ENCODE results near the gene FILIP1L. TPM values are rescaled to one million over a fixed set of nuclear protein-coding genes. Genes with fewer than 3 reads are reported as not detected.

Gene FILIP1L
- total and polyA plus RNA-seq, 2 of the 13 experiments (the other 11 are each of a cell fraction or from before 2014, with no cell fraction given) = 8.1 to 187 TPM

DNA sequence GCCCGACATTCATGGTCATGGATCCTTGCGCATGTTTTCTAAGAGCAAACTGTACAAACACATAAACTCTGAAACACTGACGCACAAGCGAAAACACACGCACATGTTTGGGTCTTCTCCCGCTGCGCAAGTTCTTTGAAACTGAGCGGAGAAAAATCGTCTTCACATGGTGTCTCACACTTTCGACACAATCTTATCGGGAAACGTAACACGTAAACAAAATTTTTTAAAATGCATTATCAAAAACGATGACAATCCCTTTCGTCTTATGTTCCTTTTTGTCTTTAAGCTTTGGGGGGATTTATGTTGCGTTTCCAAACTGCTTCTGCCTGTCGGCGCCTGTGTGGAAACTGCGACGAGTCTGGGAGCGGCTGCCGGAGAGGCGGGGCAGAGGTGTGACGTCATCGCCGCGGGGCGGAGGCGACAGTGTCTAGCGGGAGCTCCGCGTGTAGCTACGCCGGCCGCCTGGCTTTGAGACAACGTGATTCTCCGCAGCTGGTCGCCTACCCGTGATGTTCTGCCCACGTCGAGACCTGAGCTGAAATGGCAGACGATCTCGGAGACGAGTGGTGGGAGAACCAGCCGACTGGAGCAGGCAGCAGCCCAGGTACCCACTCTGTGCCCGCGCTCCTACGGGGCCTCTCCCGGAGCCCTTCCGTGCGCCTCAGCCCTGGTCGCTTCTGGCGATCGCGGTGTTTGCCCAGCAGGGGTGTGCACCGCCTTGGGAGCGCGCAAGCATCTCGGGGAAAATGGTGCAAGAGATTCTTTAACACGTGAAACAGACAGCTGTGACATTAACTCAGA, 296.7 kb downstream of the FILIP1L start, which contains the start of gene CMSS1 (continued):
- TF ChIP-seq, protein P1, sequence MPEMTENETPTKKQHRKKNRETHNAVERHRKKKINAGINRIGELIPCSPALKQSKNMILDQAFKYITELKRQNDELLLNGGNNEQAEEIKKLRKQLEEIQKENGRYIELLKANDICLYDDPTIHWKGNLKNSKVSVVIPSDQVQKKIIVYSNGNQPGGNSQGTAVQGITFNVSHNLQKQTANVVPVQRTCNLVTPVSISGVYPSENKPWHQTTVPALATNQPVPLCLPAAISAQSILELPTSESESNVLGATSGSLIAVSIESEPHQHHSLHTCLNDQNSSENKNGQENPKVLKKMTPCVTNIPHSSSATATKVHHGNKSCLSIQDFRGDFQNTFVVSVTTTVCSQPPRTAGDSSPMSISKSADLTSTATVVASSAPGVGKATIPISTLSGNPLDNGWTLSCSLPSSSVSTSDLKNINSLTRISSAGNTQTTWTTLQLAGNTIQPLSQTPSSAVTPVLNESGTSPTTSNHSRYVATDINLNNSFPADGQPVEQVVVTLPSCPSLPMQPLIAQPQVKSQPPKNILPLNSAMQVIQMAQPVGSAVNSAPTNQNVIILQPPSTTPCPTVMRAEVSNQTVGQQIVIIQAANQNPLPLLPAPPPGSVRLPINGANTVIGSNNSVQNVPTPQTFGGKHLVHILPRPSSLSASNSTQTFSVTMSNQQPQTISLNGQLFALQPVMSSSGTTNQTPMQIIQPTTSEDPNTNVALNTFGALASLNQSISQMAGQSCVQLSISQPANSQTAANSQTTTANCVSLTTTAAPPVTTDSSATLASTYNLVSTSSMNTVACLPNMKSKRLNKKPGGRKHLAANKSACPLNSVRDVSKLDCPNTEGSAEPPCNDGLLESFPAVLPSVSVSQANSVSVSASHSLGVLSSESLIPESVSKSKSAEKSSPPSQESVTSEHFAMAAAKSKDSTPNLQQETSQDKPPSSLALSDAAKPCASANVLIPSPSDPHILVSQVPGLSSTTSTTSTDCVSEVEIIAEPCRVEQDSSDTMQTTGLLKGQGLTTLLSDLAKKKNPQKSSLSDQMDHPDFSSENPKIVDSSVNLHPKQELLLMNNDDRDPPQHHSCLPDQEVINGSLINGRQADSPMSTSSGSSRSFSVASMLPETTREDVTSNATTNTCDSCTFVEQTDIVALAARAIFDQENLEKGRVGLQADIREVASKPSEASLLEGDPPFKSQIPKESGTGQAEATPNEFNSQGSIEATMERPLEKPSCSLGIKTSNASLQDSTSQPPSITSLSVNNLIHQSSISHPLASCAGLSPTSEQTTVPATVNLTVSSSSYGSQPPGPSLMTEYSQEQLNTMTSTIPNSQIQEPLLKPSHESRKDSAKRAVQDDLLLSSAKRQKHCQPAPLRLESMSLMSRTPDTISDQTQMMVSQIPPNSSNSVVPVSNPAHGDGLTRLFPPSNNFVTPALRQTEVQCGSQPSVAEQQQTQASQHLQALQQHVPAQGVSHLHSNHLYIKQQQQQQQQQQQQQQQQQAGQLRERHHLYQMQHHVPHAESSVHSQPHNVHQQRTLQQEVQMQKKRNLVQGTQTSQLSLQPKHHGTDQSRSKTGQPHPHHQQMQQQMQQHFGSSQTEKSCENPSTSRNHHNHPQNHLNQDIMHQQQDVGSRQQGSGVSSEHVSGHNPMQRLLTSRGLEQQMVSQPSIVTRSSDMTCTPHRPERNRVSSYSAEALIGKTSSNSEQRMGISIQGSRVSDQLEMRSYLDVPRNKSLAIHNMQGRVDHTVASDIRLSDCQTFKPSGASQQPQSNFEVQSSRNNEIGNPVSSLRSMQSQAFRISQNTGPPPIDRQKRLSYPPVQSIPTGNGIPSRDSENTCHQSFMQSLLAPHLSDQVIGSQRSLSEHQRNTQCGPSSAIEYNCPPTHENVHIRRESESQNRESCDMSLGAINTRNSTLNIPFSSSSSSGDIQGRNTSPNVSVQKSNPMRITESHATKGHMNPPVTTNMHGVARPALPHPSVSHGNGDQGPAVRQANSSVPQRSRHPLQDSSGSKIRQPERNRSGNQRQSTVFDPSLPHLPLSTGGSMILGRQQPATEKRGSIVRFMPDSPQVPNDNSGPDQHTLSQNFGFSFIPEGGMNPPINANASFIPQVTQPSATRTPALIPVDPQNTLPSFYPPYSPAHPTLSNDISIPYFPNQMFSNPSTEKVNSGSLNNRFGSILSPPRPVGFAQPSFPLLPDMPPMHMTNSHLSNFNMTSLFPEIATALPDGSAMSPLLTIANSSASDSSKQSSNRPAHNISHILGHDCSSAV (CRISPR knock-in tag; IDR thresholded peaks at IDR 0.05; ENCODE audit: borderline replicate concordance) = no peak
- TF ChIP-seq ZFP37 (CRISPR knock-in tag; IDR thresholded peaks at IDR 0.05; ENCODE audit: borderline replicate concordance) (no peak), MAZ (IDR thresholded peaks at IDR 0.05; ENCODE audit: borderline replicate concordance, low read depth, low read length) (no peak), MAZ (CRISPR knock-in tag; IDR thresholded peaks at IDR 0.05; ENCODE audit: low read depth) (no peak), ZFP62 (CRISPR knock-in tag; IDR thresholded peaks at IDR 0.05) (no peak), ZNF354B (CRISPR knock-in tag; IDR thresholded peaks at IDR 0.05) (no peak), ZKSCAN1 (IDR thresholded peaks at IDR 0.05; ENCODE audit: low read length) (no peak), CTCF (CRISPR knock-in tag; IDR thresholded peaks at IDR 0.05) (no peak), ZNF672 (CRISPR knock-in tag; IDR thresholded peaks at IDR 0.05) (no peak), ZNF879 (CRISPR knock-in tag; IDR thresholded peaks at IDR 0.05) (no peak; the same call in 1 of the 2 replicates), ZNF136 (CRISPR knock-in tag; IDR thresholded peaks at IDR 0.05; ENCODE audit: low read depth) (no peak), HMGA1 (CRISPR knock-in tag; conservative IDR thresholded peaks at IDR 0.05) (no peak), ZSCAN25 (CRISPR knock-in tag; IDR thresholded peaks at IDR 0.05) (peak; percentile 93), MYPOP (CRISPR knock-in tag; IDR thresholded peaks at IDR 0.05) (peak; percentile 54), ZNF317 (CRISPR knock-in tag; IDR thresholded peaks at IDR 0.05) (no peak)
- TF ChIP-seq, protein P2, sequence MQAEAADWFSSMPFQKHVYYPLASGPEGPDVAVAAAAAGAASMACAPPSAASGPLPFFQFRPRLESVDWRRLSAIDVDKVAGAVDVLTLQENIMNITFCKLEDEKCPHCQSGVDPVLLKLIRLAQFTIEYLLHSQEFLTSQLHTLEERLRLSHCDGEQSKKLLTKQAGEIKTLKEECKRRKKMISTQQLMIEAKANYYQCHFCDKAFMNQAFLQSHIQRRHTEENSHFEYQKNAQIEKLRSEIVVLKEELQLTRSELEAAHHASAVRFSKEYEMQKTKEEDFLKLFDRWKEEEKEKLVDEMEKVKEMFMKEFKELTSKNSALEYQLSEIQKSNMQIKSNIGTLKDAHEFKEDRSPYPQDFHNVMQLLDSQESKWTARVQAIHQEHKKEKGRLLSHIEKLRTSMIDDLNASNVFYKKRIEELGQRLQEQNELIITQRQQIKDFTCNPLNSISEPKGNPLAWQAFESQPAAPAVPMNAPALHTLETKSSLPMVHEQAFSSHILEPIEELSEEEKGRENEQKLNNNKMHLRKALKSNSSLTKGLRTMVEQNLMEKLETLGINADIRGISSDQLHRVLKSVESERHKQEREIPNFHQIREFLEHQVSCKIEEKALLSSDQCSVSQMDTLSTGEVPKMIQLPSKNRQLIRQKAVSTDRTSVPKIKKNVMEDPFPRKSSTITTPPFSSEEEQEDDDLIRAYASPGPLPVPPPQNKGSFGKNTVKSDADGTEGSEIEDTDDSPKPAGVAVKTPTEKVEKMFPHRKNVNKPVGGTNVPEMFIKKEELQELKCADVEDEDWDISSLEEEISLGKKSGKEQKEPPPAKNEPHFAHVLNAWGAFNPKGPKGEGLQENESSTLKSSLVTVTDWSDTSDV (CRISPR knock-in tag; IDR thresholded peaks at IDR 0.05) = no peak

Data from HepG2 (cell line).